SH-SY5Y (cell line): Measurements from ENCODE around the gene GPR161.

Experiments
- GATA2 ChIP-seq: IDR thresholded peaks from 2 replicates; pipeline ENCODE4 v1.6.1; 2011; ENCODE audit warnings: mild to moderate bottlenecking, low read depth, low read length
- GATA3 ChIP-seq: IDR thresholded peaks from 2 replicates; pipeline ENCODE4 v1.6.1; 2011; ENCODE audit warnings: low read depth, mild to moderate bottlenecking, low read length, moderate library complexity

DNA sequence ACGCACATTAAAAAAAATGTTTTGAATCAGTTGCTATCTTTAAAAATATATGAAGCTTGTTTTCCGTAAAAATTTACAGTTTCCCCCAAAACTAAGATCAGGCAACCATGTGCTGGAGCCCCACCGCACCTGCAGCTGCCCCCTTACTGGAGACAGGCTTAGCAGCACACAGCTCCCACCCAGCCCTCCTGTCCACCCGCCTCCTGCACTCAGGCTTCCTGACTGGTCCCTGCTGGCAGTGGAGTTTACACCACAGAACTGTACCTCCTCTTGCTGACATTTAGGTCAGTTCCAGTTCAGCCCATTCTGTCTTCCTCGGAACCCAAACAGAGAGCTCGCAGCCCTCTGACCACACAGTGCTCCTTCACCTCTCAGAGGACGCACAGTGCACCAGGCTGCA is 2.1 kb downstream of the GPR161 start:
- TF ChIP-seq GATA3, result no peak
- TF ChIP-seq GATA2, result no peak
